ENCODE data around the gene DDX49. TPM values are rescaled to one million over a fixed set of nuclear protein-coding genes. Genes with fewer than 3 reads are reported as not detected.
A peak's percentile ranks its signal among the peaks of the same experiment; 100 is the strongest.

The DDX49 gene
- polyA plus RNA-seq, 3 donors, result 24.0 to 40.3 (median 27.5) TPM

- Histone ChIP-seq H4K20me1 (ENCODE audit: insufficient read depth, low read length) (peaks cover 48% of the 10 kb centered on the region), H3K27ac (ENCODE audit: low read depth in 1 of 2, low read length in 2 of 2) (no peak overlapping the region), H3K9ac (ENCODE audit: insufficient read depth, low read length, poor library complexity, severe bottlenecking) (no peak overlapping the region), H3K79me2 (ENCODE audit: insufficient read depth, low read length) (peaks cover 55% of the 10 kb centered on the region), H3K4me1 (ENCODE audit: control insufficient read depth in 1 of 2, insufficient read depth in 2 of 2, low read length in 2 of 2) (peaks cover 21 to 26% of the 10 kb centered on the region in 2 donors), H3K4me2 (replicated peaks; ENCODE audit: extremely low read depth, low read length, poor library complexity, severe bottlenecking) (no peak overlapping the region), H3K9me3 (replicated peaks in 1 of 2; ENCODE audit: control insufficient read depth in 1 of 2, insufficient read depth in 1 of 2, low read length in 2 of 2) (no peaks in the 10 kb centered on the region), H3K36me3 (replicated peaks in 1 of 2; ENCODE audit: control insufficient read depth in 1 of 2, insufficient read depth in 2 of 2, low read length in 2 of 2) (peaks cover 44 to 53% of the 10 kb centered on the region in 2 donors), H3K4me3 (replicated peaks in 1 of 3; ENCODE audit: low read depth in 2 of 3, low read length in 3 of 3) (no peak overlapping the region), H2AFZ (ENCODE audit: insufficient read depth, low read depth, low read length, poor library complexity, severe bottlenecking) (no peak overlapping the region), H3K27me3 (ENCODE audit: control insufficient read depth in 2 of 2, insufficient read depth in 2 of 2, low read length in 2 of 2) (no peaks in the 10 kb centered on the region)
- 96% methylated on average over 17 of the region's 17 CpGs for WGBS (ENCODE audit: insufficient coverage)
- intact Hi-C loops (cut with micrococcal nuclease), result no loop called here
- Mint-ChIP-seq H3K27me3 (ENCODE audit: low read depth in 3 of 3) (peaks cover 0 to 2% (median 0%) of the 10 kb centered on the region in 3 donors), H3K9me3 (no peaks in the 10 kb centered on the region), H3K27ac (peak overlapping the region in 3 of 7 donors; percentile 48 to 96 (median 96)), H3K4me3 (no peak overlapping the region), H3K36me3 (peaks cover 48 to 66% of the 10 kb centered on the region in 2 donors), H3K4me1 (peaks cover 26% of the 10 kb centered on the region)
- TF ChIP-seq CTCF (IDR thresholded peaks at IDR 0.05), result no peak
- DNase-seq, result no peak
Observed at GRCh38 chr19:18921593-18921992, 2.1 kb downstream of the DDX49 start.

GRCh38 chr19:18922228-18922985, 2.9 kb downstream of the DDX49 start:
- Histone ChIP-seq H3K9ac (ENCODE audit: insufficient read depth, low read length, poor library complexity, severe bottlenecking) (no peak overlapping the region), H4K20me1 (ENCODE audit: insufficient read depth, low read length) (peaks cover 53% of the 10 kb centered on the region), H3K4me1 (ENCODE audit: control insufficient read depth in 1 of 2, insufficient read depth in 2 of 2, low read length in 2 of 2) (peaks cover 21 to 24% of the 10 kb centered on the region in 2 donors), H3K4me2 (replicated peaks; ENCODE audit: extremely low read depth, low read length, poor library complexity, severe bottlenecking) (no peak overlapping the region), H3K27ac (ENCODE audit: low read depth in 1 of 2, low read length in 2 of 2) (no peak overlapping the region), H3K4me3 (replicated peaks in 1 of 3; ENCODE audit: low read depth in 2 of 3, low read length in 3 of 3) (no peak overlapping the region), H3K36me3 (replicated peaks in 1 of 2; ENCODE audit: control insufficient read depth in 1 of 2, insufficient read depth in 2 of 2, low read length in 2 of 2) (peaks cover 47 to 61% of the 10 kb centered on the region in 2 donors), H3K27me3 (ENCODE audit: control insufficient read depth in 2 of 2, insufficient read depth in 2 of 2, low read length in 2 of 2) (no peaks in the 10 kb centered on the region), H3K9me3 (replicated peaks in 1 of 2; ENCODE audit: control insufficient read depth in 1 of 2, insufficient read depth in 1 of 2, low read length in 2 of 2) (no peaks in the 10 kb centered on the region), H2AFZ (ENCODE audit: insufficient read depth, low read depth, low read length, poor library complexity, severe bottlenecking) (no peak overlapping the region), H3K79me2 (ENCODE audit: insufficient read depth, low read length) (peaks cover 47% of the 10 kb centered on the region)
- 92% methylated on average over 28 of the region's 29 CpGs for WGBS (ENCODE audit: insufficient coverage)
- Mint-ChIP-seq H3K36me3 (peaks cover 48 to 65% of the 10 kb centered on the region in 2 donors), H3K4me1 (peaks cover 24% of the 10 kb centered on the region), H3K4me3 (no peak overlapping the region), H3K9me3 (no peaks in the 10 kb centered on the region), H3K27ac (peak overlapping the region in 1 of 7 donors; percentile 53), H3K27me3 (ENCODE audit: low read depth in 3 of 3) (peaks cover 0 to 2% (median 0%) of the 10 kb centered on the region in 3 donors)
- no peak for DNase-seq
- intact Hi-C loops (cut with micrococcal nuclease), result no loop called here
- no peak for TF ChIP-seq CTCF (IDR thresholded peaks at IDR 0.05)
